SK-N-SH (cell line): Measurements from ENCODE around the gene GTF2F2. TPM values are rescaled to one million over a fixed set of nuclear protein-coding genes. Genes with fewer than 3 reads are reported as not detected.
A peak's percentile ranks its signal among the peaks of the same experiment; 100 is the strongest.

Experiments
- CTCF ChIA-PET: fragments of 300-600, 350-600 bp; formaldehyde crosslinking; extraction: SDS; loops from one replicate; lab custom pipeline; 2021; lab: Yijun Ruan, JAX
- POLR2A ChIA-PET: fragments of 350-600 bp; sonication (Branson Sonifier 250); formaldehyde crosslinking; extraction: SDS; loops from one replicate; lab custom pipeline; 2020; ENCODE audit warnings: antibody characterized with exemption, inconsistent platforms; lab: Yijun Ruan, JAX
- DNase-seq: peaks from one replicate; pipeline ENCODE4 v3.0.0; 2012
- H2AFZ ChIP-seq: fragments of 200-600 bp; sonication (generic); 2 replicates; pipeline ENCODE4 v1.8.1; 2016; ENCODE audit warnings: antibody characterized with exemption, mild to moderate bottlenecking, low read depth
- H3F3A ChIP-seq: fragments of 200-600 bp; sonication (generic); replicated peaks from 2 replicates; pipeline ENCODE3; 2016; ENCODE audit warnings: antibody characterized with exemption, mild to moderate bottlenecking; ENCODE audit not compliant: insufficient read depth
- H3K27ac ChIP-seq, 2 experiments: fragments of 200-500 bp in 1 of 2; fragments of 200-600 bp in 1 of 2; sonication (Bioruptor generic) in 1 of 2; sonication (generic), shearing (Covaris generic) in 1 of 2; 2 replicates each; pipeline versions ENCODE4 v1.5.1 to v1.6.1; 2014 to 2016; ENCODE audit warnings: low read depth in 2 of 2, inconsistent platforms in 1 of 2, low read length in 1 of 2, mild to moderate bottlenecking in 1 of 2, mixed read lengths in 1 of 2
- H3K27me3 ChIP-seq: fragments of 200-600 bp; sonication (generic), shearing (Covaris generic); 2 replicates; pipeline ENCODE4 v1.6.1; 2016; ENCODE audit warnings: mixed run types; ENCODE audit not compliant: insufficient read depth
- H3K36me3 ChIP-seq, 2 experiments: fragments of 200-500 bp in 1 of 2; fragments of 200-600 bp in 1 of 2; sonication (Bioruptor generic) in 1 of 2; sonication (generic) in 1 of 2; replicated peaks in 1 of 2; 2 replicates each; pipeline versions ENCODE3 to v1.5.1; 2014 to 2016; ENCODE audit warnings: low read length in 1 of 2, mild to moderate bottlenecking in 1 of 2; ENCODE audit not compliant: insufficient read depth in 2 of 2, control insufficient read depth in 1 of 2
- H3K4me1 ChIP-seq, 2 experiments: fragments of 200-500 bp in 1 of 2; fragments of 200-600 bp in 1 of 2; sonication (Bioruptor generic) in 1 of 2; sonication (generic), shearing (Covaris generic) in 1 of 2; 2 replicates each; pipeline versions ENCODE4 v1.5.1 to v1.6.1; 2014 to 2016; ENCODE audit warnings: low read depth in 1 of 2, low read length in 1 of 2, mixed run types in 1 of 2; ENCODE audit not compliant: insufficient read depth in 2 of 2, control insufficient read depth in 1 of 2
- H3K4me2 ChIP-seq: fragments of 200-600 bp; sonication (generic), shearing (Covaris generic); 2 replicates; pipeline ENCODE4 v1.6.1; 2017; ENCODE audit warnings: mixed run types
- H3K4me3 ChIP-seq, 2 experiments: fragments of 200-500 bp in 1 of 2; fragments of 200-600 bp in 1 of 2; sonication (Bioruptor generic) in 1 of 2; sonication (generic), shearing (Covaris generic) in 1 of 2; 2 replicates each; pipeline versions ENCODE4 v1.5.1 to v1.8.1; 2014 to 2016; ENCODE audit warnings: low read depth in 2 of 2, inconsistent platforms in 1 of 2, low read length in 1 of 2, mild to moderate bottlenecking in 1 of 2, mixed read lengths in 1 of 2, moderate library complexity in 1 of 2
- H3K79me2 ChIP-seq: fragments of 200-600 bp; sonication (generic); 2 replicates; pipeline ENCODE4 v1.8.1; 2017; ENCODE audit warnings: mild to moderate bottlenecking; ENCODE audit not compliant: insufficient read depth
- H3K9ac ChIP-seq: fragments of 200-600 bp; sonication (generic); 2 replicates; pipeline ENCODE4 v1.6.1; 2017; ENCODE audit warnings: mixed run types
- H3K9me2 ChIP-seq: fragments of 200-600 bp; sonication (generic); 2 replicates; pipeline ENCODE4 v1.6.1; 2017; ENCODE audit warnings: mixed run types
- H3K9me3 ChIP-seq: fragments of 200-600 bp; sonication (generic); 2 replicates; pipeline ENCODE4 v1.6.1; 2017; ENCODE audit warnings: mixed run types, mild to moderate bottlenecking, moderate library complexity
- H4K20me1 ChIP-seq: fragments of 200-600 bp; sonication (generic); 2 replicates; pipeline ENCODE4 v1.6.1; 2017; ENCODE audit warnings: mild to moderate bottlenecking, mixed run types; ENCODE audit not compliant: insufficient read depth
- CHD2 ChIP-seq: fragments of 150-350 bp; IDR thresholded peaks from 2 replicates; pipeline ENCODE4 v1.6.1; 2018; ENCODE audit warnings: low read length; ENCODE audit not compliant: partially characterized antibody
- ELF1 ChIP-seq: IDR thresholded peaks from 2 replicates; pipeline ENCODE4 v1.4.0; 2012
- EP300 ChIP-seq, 2 experiments: IDR thresholded peaks; 2 replicates each; pipeline versions ENCODE4 v1.4.0 to v1.6.1; 2012; ENCODE audit warnings: borderline replicate concordance in 1 of 2, low read depth in 1 of 2, low read length in 1 of 2
- EZH2phosphoT487 ChIP-seq: fragments of 200-600 bp; sonication (generic); IDR thresholded peaks from 2 replicates; pipeline ENCODE4 v1.6.1; 2017; ENCODE audit warnings: low read depth, mixed run types, mild to moderate bottlenecking, antibody characterized with exemption, moderate library complexity, borderline replicate concordance
- FOSL2 ChIP-seq: IDR thresholded peaks from 2 replicates; pipeline ENCODE4 v1.4.0; 2012; ENCODE audit warnings: low read depth, mild to moderate bottlenecking, moderate library complexity, borderline replicate concordance
- FOXJ3 ChIP-seq: sonication (generic); formaldehyde crosslinking; IDR thresholded peaks from 2 replicates; pipeline ENCODE4 v1.5.1; 2020; ENCODE audit warnings: mild to moderate bottlenecking, missing genetic modification reagents
- JUND ChIP-seq: IDR thresholded peaks from 2 replicates; pipeline ENCODE4 v1.4.0; 2012
- MEF2A ChIP-seq: IDR thresholded peaks from 2 replicates; pipeline ENCODE4 v1.4.0; 2012; ENCODE audit warnings: low read depth, borderline replicate concordance
- MXI1 ChIP-seq: IDR thresholded peaks from 2 replicates; pipeline ENCODE4 v1.6.1; 2012; ENCODE audit warnings: mild to moderate bottlenecking, low read depth, low read length, improper control_type of control experiment
- NFIC ChIP-seq: IDR thresholded peaks from 2 replicates; pipeline ENCODE4 v1.4.0; 2012; ENCODE audit warnings: borderline replicate concordance
- NRF1 ChIP-seq: IDR thresholded peaks from 2 replicates; pipeline ENCODE4 v1.6.1; 2012; ENCODE audit warnings: low read depth, mild to moderate bottlenecking, low read length
- RXRA ChIP-seq: IDR thresholded peaks from 2 replicates; pipeline ENCODE4 v1.4.0; 2012; ENCODE audit warnings: low read depth, mild to moderate bottlenecking, borderline replicate concordance
- SIN3A ChIP-seq: IDR thresholded peaks from 2 replicates; pipeline ENCODE4 v1.6.1; 2012; ENCODE audit warnings: low read depth, mild to moderate bottlenecking, low read length, moderate library complexity, borderline replicate concordance
- SMC3 ChIP-seq: IDR thresholded peaks from 2 replicates; pipeline ENCODE4 v1.6.1; 2012; ENCODE audit warnings: low read depth, low read length, improper control_type of control experiment
- TCF12 ChIP-seq: IDR thresholded peaks from 2 replicates; pipeline ENCODE4 v1.4.0; 2012
- TEAD4 ChIP-seq: IDR thresholded peaks from 2 replicates; pipeline ENCODE4 v1.4.0; 2012; ENCODE audit warnings: mild to moderate bottlenecking, borderline replicate concordance; ENCODE audit not compliant: insufficient read depth
- YY1 ChIP-seq: IDR thresholded peaks from 2 replicates; pipeline ENCODE4 v1.4.0; 2012; ENCODE audit warnings: low read depth, mild to moderate bottlenecking
- ZBTB33 ChIP-seq: IDR thresholded peaks from 2 replicates; pipeline ENCODE4 v1.4.0; 2012; ENCODE audit warnings: low read depth, borderline replicate concordance
- WGBS: methylation state at CpG from one replicate; pipeline ENCODE4 v1.1.6; 2017; ENCODE audit warnings: low lambda C conversion rate; 5-methylcytosine and 5-hydroxymethylcytosine counted together
- polyA plus RNA-seq, 3 experiments: library from polyadenylated mRNA; depleted of rRNA; stranded (reverse); fragments of >200 nt; gene quantifications; 2 replicates each; pipeline ENCODE4 v1.2.3, GENCODE V29; 2012
- TF ChIP-seq, protein P1 (sequence below): fragments of 200-600 bp; sonication (generic); IDR thresholded peaks from 2 replicates; pipeline ENCODE4 v1.6.1; 2017; ENCODE audit warnings: antibody characterized with exemption, mild to moderate bottlenecking, moderate library complexity
- TF ChIP-seq, protein P2 (sequence below): fragments of 150-350 bp; IDR thresholded peaks from 2 replicates; pipeline ENCODE4 v1.6.1; 2016; ENCODE audit warnings: mild to moderate bottlenecking, low read depth, low read length
- TF ChIP-seq, protein P3 (sequence below): IDR thresholded peaks from 2 replicates; pipeline ENCODE4 v1.4.0; 2012; ENCODE audit warnings: low read depth

The GTF2F2 gene
- polyA plus RNA-seq, 1 of the 3 experiments (the other 2 are of a cell fraction): 24.2 TPM

GRCh38 chr13:45162194-45162593, 41.9 kb downstream of the GTF2F2 start:
- H3K9me3 ChIP-seq: no peaks in the 10 kb centered on the region
- H3K79me2 ChIP-seq: peaks cover 14% of the 10 kb centered on the region; the same call in 1 of the 2 replicates
- no peaks in the 10 kb centered on the region for H3K9me2 ChIP-seq
- H3K36me3 ChIP-seq: peaks cover 3 to 33% of the 10 kb centered on the region in 2 experiments
- H3K27me3 ChIP-seq: no peaks in the 10 kb centered on the region
- peaks cover 0 to 6% of the 10 kb centered on the region in 2 experiments; a peak in 2 of 4 replicates for H3K4me1 ChIP-seq
- ChIA-PET CTCF (interaction anchor here (0.8 kb wide), 1 partner anchor 116 kb away, joined by 3 read pairs; no protein-coding TSS in a partner anchor), POLR2A (no interaction called here)
- H3K4me2 ChIP-seq: peak overlapping the region; percentile 19; the same call in 1 of the 2 replicates
- no peak overlapping the region for H3K4me3 ChIP-seq
- TF ChIP-seq MXI1 (no peak), FOXJ3 (CRISPR knock-in tag) (no peak), JUND (no peak), NFIC (no peak), EZH2phosphoT487 (no peak), ZBTB33 (no peak), YY1 (no peak), TCF12 (no peak), CHD2 (no peak), SMC3 (no peak), MEF2A (no peak), ELF1 (no peak), TEAD4 (no peak)
- TF ChIP-seq, protein P1, sequence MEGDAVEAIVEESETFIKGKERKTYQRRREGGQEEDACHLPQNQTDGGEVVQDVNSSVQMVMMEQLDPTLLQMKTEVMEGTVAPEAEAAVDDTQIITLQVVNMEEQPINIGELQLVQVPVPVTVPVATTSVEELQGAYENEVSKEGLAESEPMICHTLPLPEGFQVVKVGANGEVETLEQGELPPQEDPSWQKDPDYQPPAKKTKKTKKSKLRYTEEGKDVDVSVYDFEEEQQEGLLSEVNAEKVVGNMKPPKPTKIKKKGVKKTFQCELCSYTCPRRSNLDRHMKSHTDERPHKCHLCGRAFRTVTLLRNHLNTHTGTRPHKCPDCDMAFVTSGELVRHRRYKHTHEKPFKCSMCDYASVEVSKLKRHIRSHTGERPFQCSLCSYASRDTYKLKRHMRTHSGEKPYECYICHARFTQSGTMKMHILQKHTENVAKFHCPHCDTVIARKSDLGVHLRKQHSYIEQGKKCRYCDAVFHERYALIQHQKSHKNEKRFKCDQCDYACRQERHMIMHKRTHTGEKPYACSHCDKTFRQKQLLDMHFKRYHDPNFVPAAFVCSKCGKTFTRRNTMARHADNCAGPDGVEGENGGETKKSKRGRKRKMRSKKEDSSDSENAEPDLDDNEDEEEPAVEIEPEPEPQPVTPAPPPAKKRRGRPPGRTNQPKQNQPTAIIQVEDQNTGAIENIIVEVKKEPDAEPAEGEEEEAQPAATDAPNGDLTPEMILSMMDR: no peak
- 69% methylated on average over 1 of the region's 1 CpG for WGBS
- no peak overlapping the region for H2AFZ ChIP-seq
- peak overlapping the region; percentile 38; the same call in 1 of the 2 replicates for H3K9ac ChIP-seq
- H4K20me1 ChIP-seq: no peaks in the 10 kb centered on the region
- peak overlapping the region; percentile 17 to 86; a peak in 3 of 4 replicates for H3K27ac ChIP-seq
- H3F3A ChIP-seq: peaks cover 21% of the 10 kb centered on the region
- DNase-seq: no peak

GRCh38 chr13:45162821-45163220, 42.5 kb downstream of the GTF2F2 start:
- no peak for DNase-seq
- H3K9me2 ChIP-seq: no peaks in the 10 kb centered on the region
- 0% methylated on average over 1 of the region's 1 CpG for WGBS
- peak overlapping the region; percentile 38; the same call in 1 of the 2 replicates for H3K9ac ChIP-seq
- H3F3A ChIP-seq: peaks cover 21% of the 10 kb centered on the region
- no peaks in the 10 kb centered on the region for H3K27me3 ChIP-seq
- peak overlapping the region; percentile 19; the same call in 1 of the 2 replicates for H3K4me2 ChIP-seq
- no peak overlapping the region for H2AFZ ChIP-seq
- CTCF ChIA-PET: no interaction called here
- peaks cover 14% of the 10 kb centered on the region; the same call in 1 of the 2 replicates for H3K79me2 ChIP-seq
- peaks cover 0 to 6% of the 10 kb centered on the region in 2 experiments; a peak in 2 of 4 replicates for H3K4me1 ChIP-seq
- POLR2A ChIA-PET: no interaction called here
- peak overlapping the region in 1 of 2 experiments; percentile 86; a peak in 3 of 4 replicates for H3K27ac ChIP-seq
- no peaks in the 10 kb centered on the region for H3K9me3 ChIP-seq
- H4K20me1 ChIP-seq: no peaks in the 10 kb centered on the region
- peaks cover 3 to 28% of the 10 kb centered on the region in 2 experiments for H3K36me3 ChIP-seq
- no peak overlapping the region for H3K4me3 ChIP-seq
- peak; percentile 61; the same call in 1 of the 2 replicates for TF ChIP-seq TCF12
- TF ChIP-seq, protein P2, sequence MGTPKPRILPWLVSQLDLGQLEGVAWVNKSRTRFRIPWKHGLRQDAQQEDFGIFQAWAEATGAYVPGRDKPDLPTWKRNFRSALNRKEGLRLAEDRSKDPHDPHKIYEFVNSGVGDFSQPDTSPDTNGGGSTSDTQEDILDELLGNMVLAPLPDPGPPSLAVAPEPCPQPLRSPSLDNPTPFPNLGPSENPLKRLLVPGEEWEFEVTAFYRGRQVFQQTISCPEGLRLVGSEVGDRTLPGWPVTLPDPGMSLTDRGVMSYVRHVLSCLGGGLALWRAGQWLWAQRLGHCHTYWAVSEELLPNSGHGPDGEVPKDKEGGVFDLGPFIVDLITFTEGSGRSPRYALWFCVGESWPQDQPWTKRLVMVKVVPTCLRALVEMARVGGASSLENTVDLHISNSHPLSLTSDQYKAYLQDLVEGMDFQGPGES: no peak
- TF ChIP-seq EZH2phosphoT487: no peak
- TF ChIP-seq, protein P3, sequence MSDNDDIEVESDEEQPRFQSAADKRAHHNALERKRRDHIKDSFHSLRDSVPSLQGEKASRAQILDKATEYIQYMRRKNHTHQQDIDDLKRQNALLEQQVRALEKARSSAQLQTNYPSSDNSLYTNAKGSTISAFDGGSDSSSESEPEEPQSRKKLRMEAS: peak; percentile 42; the same call in 1 of the 2 replicates
- no peak for TF ChIP-seq SIN3A
- TF ChIP-seq EP300 (IDR thresholded peaks at IDR 0.05; ENCODE audit: borderline replicate concordance in 1 of 2, low read depth in 1 of 2, low read length in 1 of 2): peak in 1 of 2 experiments; percentile 67; a peak in 1 of 4 replicates
- no peak for TF ChIP-seq SMC3
- TF ChIP-seq FOSL2: peak; percentile 94
- 0 out of 2 replicates have a peak, but pooled peaks have one; percentile 41 for TF ChIP-seq TEAD4
- no peak for TF ChIP-seq NRF1
- TF ChIP-seq RXRA: peak; percentile 69; the same call in 1 of the 2 replicates
